A673 (cell line): ENCODE results near the gene GABRB1. TPM values are rescaled to one million over a fixed set of nuclear protein-coding genes. Genes with fewer than 3 reads are reported as not detected.

Experiments
- BruUV-seq: library from RNA; stranded (reverse); fragments of 400-500 nt; replicated peaks from 2 replicates; lab custom pipeline; 2021; lab: Mats Ljungman, UMichigan
- CTCF ChIA-PET: fragments of 300-600 bp; sonication (Branson Sonifier 250); formaldehyde crosslinking; loops from one replicate; lab custom pipeline; 2022; ENCODE audit warnings: antibody characterized with exemption; lab: Charles Lee
- POLR2A ChIA-PET: fragments of 300-600 bp; sonication (Branson Sonifier 250); formaldehyde crosslinking; loops from one replicate; lab custom pipeline; 2022; ENCODE audit warnings: antibody characterized with exemption; ENCODE audit not compliant: low non-redundant PET; lab: Charles Lee
- DNase-seq: peaks from one replicate; pipeline ENCODE4 v3.0.0-alpha.2; 2015; ENCODE audit warnings: low spot score
- H3K27ac ChIP-seq: fragments of 200-600 bp; sonication (generic); 2 replicates; pipeline ENCODE4 v1.5.1; 2016; ENCODE audit warnings: mixed run types, low read depth, mild to moderate bottlenecking, mixed read lengths, antibody characterized with exemption, low read length; ENCODE audit not compliant: poor library complexity, severe bottlenecking
- H3K27me3 ChIP-seq: fragments of 200-600 bp; sonication (generic); replicated peaks from 2 replicates; pipeline ENCODE4 v1.6.1; 2017; ENCODE audit warnings: mixed run types, low read depth, mild to moderate bottlenecking, mixed read lengths, antibody characterized with exemption, low read length; ENCODE audit not compliant: insufficient read depth, poor library complexity
- H3K36me3 ChIP-seq: fragments of 200-600 bp; sonication (generic); 2 replicates; pipeline ENCODE4 v1.6.1; 2016; ENCODE audit warnings: mixed run types, mild to moderate bottlenecking, mixed read lengths, antibody characterized with exemption, low read length; ENCODE audit not compliant: insufficient read depth, poor library complexity, severe bottlenecking
- H3K4me1 ChIP-seq: fragments of 200-600 bp; sonication (generic); 2 replicates; pipeline ENCODE4 v1.6.1; 2017; ENCODE audit warnings: mixed run types, mild to moderate bottlenecking, mixed read lengths, antibody characterized with exemption, low read length; ENCODE audit not compliant: insufficient read depth, poor library complexity, severe bottlenecking
- H3K4me3 ChIP-seq: fragments of 200-600 bp; sonication (generic); 2 replicates; pipeline ENCODE4 v1.5.1; 2016; ENCODE audit warnings: low read depth, mixed run types, mild to moderate bottlenecking, mixed read lengths, low read length; ENCODE audit not compliant: poor library complexity, severe bottlenecking
- H3K9me3 ChIP-seq: fragments of 200-600 bp; sonication (generic); 2 replicates; pipeline ENCODE4 v1.6.1; 2016; ENCODE audit warnings: mixed run types, low read depth, mild to moderate bottlenecking, mixed read lengths, antibody characterized with exemption, low read length; ENCODE audit not compliant: poor library complexity, severe bottlenecking
- EZH2 ChIP-seq: fragments of 200-600 bp; sonication (generic); IDR thresholded peaks from 2 replicates; pipeline ENCODE4 v1.6.1; 2017; ENCODE audit warnings: borderline replicate concordance, low read depth, mild to moderate bottlenecking, mixed read lengths, antibody characterized with exemption, low read length; ENCODE audit not compliant: poor library complexity, severe bottlenecking
- intact Hi-C: fragments of 100-400 bp; cut with micrococcal nuclease; formaldehyde crosslinking; loops from one replicate; pipeline ENCODE4 v1.10.0; 2022; ENCODE audit not compliant: unreplicated experiment
- total RNA-seq: library from RNA; stranded (reverse); gene quantifications from 2 replicates; pipeline ENCODE4 v1.2.3, GENCODE V29; 2021
- TF ChIP-seq, protein P1 (sequence below): fragments of 300-800, 200-600 bp; sonication (generic); conservative IDR thresholded peaks from 2 replicates; pipeline ENCODE4 v1.5.1; 2017; ENCODE audit warnings: low read depth, mild to moderate bottlenecking, antibody characterized with exemption, low read length, moderate library complexity, mixed read lengths

The GABRB1 gene
- total RNA-seq, 1 experiment from 2014 or later, result 1.0 TPM

GRCh38 chr4:47031751-47032404, 511 bp downstream of the GABRB1 start:
- intact Hi-C loops, result loop anchor here (1.0 to 5.0 kb wide), 4 partner anchors 90 to 350 kb away; no protein-coding TSS in a partner anchor
- Histone ChIP-seq H3K27ac (no peak overlapping the region), H3K9me3 (no peaks in the 10 kb centered on the region), H3K4me1 (no peaks in the 10 kb centered on the region), H3K4me3 (peak overlapping the region; percentile 53), H3K27me3 (no peaks in the 10 kb centered on the region), H3K36me3 (no peaks in the 10 kb centered on the region)
- BruUV-seq, result no TSS peak
- POLR2A ChIA-PET, result no interaction called here
- CTCF ChIA-PET, result interaction anchor here (0.7 to 1.4 kb wide), 2 partner anchors 100 to 300 kb away, joined by 3 to 7 read pairs; no protein-coding TSS in a partner anchor
- TF ChIP-seq, protein P1, sequence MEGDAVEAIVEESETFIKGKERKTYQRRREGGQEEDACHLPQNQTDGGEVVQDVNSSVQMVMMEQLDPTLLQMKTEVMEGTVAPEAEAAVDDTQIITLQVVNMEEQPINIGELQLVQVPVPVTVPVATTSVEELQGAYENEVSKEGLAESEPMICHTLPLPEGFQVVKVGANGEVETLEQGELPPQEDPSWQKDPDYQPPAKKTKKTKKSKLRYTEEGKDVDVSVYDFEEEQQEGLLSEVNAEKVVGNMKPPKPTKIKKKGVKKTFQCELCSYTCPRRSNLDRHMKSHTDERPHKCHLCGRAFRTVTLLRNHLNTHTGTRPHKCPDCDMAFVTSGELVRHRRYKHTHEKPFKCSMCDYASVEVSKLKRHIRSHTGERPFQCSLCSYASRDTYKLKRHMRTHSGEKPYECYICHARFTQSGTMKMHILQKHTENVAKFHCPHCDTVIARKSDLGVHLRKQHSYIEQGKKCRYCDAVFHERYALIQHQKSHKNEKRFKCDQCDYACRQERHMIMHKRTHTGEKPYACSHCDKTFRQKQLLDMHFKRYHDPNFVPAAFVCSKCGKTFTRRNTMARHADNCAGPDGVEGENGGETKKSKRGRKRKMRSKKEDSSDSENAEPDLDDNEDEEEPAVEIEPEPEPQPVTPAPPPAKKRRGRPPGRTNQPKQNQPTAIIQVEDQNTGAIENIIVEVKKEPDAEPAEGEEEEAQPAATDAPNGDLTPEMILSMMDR, result no peak
- no peak for TF ChIP-seq EZH2
- peak; percentile 11 for DNase-seq

DNA sequence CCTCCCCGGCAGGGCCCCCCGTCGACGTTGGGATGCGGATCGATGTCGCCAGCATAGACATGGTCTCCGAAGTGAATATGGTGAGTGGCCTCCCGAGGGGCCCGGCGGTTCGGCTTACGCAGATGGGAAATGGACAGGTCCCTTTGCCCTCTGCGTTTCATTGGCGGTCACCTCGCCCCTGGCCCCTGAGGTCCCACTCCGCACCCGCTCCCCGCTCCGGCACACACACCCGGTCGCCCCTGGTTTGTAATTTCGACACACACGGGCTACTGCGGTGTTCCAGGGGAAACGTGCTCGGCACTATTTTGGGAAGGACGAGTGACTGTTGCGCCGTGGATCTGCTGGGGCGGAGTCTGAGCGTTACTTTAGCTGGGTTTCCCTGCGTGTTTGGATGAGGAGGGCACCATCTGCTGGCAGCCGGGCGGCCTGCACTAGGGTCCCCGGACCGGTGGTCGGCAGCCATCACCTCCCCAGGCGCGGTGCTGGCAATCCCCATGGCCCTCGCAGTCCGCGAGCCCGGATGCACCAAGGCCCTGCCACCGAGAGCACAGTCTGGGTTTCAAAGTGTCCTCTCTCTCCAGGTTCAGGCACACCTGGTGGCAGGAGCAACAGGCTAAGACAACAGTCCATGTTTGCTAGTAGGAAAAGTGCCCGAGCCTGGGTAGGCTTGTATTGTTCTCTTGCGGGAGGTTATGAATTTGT, 1.2 kb downstream of the GABRB1 start:
- Histone ChIP-seq H3K4me1 (no peaks in the 10 kb centered on the region), H3K4me3 (peak overlapping the region; percentile 53), H3K36me3 (no peaks in the 10 kb centered on the region), H3K27ac (no peak overlapping the region), H3K27me3 (no peaks in the 10 kb centered on the region), H3K9me3 (no peaks in the 10 kb centered on the region)
- DNase-seq, result peak; percentile 87
- no TSS peak for BruUV-seq
- ChIA-PET POLR2A (no interaction called here), CTCF (interaction anchor here (0.7 to 1.4 kb wide), 3 partner anchors 100 to 703 kb away, joined by 3 to 7 read pairs (median 3); no protein-coding TSS in a partner anchor)
- TF ChIP-seq, protein P1, result peak; percentile 95
- TF ChIP-seq EZH2, result no peak
- intact Hi-C loops, result loop anchor here (1.0 to 5.0 kb wide), 4 partner anchors 90 to 350 kb away; no protein-coding TSS in a partner anchor

GRCh38 chr4:47038263-47038662, 6.9 kb downstream of the GABRB1 start:
- TF ChIP-seq EZH2, result no peak
- TF ChIP-seq, protein P1, result no peak
- Histone ChIP-seq H3K36me3 (no peaks in the 10 kb centered on the region), H3K9me3 (no peaks in the 10 kb centered on the region), H3K27me3 (peaks cover 7% of the 10 kb centered on the region), H3K27ac (no peak overlapping the region), H3K4me1 (no peaks in the 10 kb centered on the region), H3K4me3 (no peak overlapping the region)
- peak; percentile 7 for DNase-seq
- no TSS peak for BruUV-seq
- intact Hi-C loops, result no loop called here
- POLR2A ChIA-PET, result no interaction called here
- CTCF ChIA-PET, result no interaction called here
